BJ (cell line): ENCODE measurements around the gene OSGEPL1. TPM values are rescaled to one million over a fixed set of nuclear protein-coding genes. Genes with fewer than 3 reads are reported as not detected.

Experiments
- CTCF ChIA-PET: fragments of 350-600 bp; formaldehyde crosslinking; extraction: SDS; loops from one replicate; lab custom pipeline; 2021; ENCODE audit warnings: antibody characterized with exemption, inconsistent platforms; lab: Yijun Ruan, JAX
- POLR2A ChIA-PET: fragments of 300-600 bp; sonication (Branson Sonifier 250); formaldehyde crosslinking; extraction: SDS; loops from one replicate; lab custom pipeline; 2021; ENCODE audit warnings: antibody characterized with exemption; lab: Charles Lee
- DNase-seq: peaks from one replicate; pipeline ENCODE4 v3.0.0-alpha.2; 2011; ENCODE audit warnings: low read depth
- H3K27me3 ChIP-seq: 2 replicates; pipeline ENCODE4 v1.6.0; 2011; ENCODE audit warnings: low read length; ENCODE audit not compliant: control insufficient read depth, insufficient read depth
- H3K36me3 ChIP-seq: 2 replicates; pipeline ENCODE4 v1.5.1; 2011; ENCODE audit warnings: low read length; ENCODE audit not compliant: control insufficient read depth, insufficient read depth
- H3K4me3 ChIP-seq: 2 replicates; pipeline ENCODE4 v1.5.1; 2011; ENCODE audit warnings: low read depth, mild to moderate bottlenecking, control low read depth, low read length
- CTCF ChIP-seq: IDR thresholded peaks from 2 replicates; pipeline ENCODE4 v1.5.1; 2011; ENCODE audit warnings: low read depth, mild to moderate bottlenecking, control low read depth, inconsistent platforms, low read length, moderate library complexity; ENCODE audit not compliant: insufficient read depth
- polyA plus RNA-seq: library from polyadenylated mRNA; depleted of rRNA; stranded (reverse); fragments of >200 nt; gene quantifications from 2 replicates; pipeline ENCODE4 v1.2.3, GENCODE V29; 2011

The OSGEPL1 gene
- polyA plus RNA-seq, 1 experiment: 3.2 TPM

GRCh38 chr2:189798312-189799029 lies 35.9 kb upstream of the OSGEPL1 start:
- Histone ChIP-seq H3K4me3 (no peak overlapping the region), H3K27me3 (no peaks in the 10 kb centered on the region), H3K36me3 (peaks cover 2% of the 10 kb centered on the region; the same call in 1 of the 2 replicates)
- DNase-seq: no peak
- ChIA-PET CTCF (interaction anchor here (0.6 to 3.5 kb wide), 14 partner anchors 10 to 290 kb away, joined by 3 to 40 read pairs (median 4); partner anchors contain the start of genes ORMDL1, OSGEPL1 and PMS1), POLR2A (interaction anchor here (0.7 kb wide), 1 partner anchor 30 kb away, joined by 11 read pairs; no protein-coding TSS in a partner anchor)
- TF ChIP-seq CTCF: peak; percentile 50

DNA sequence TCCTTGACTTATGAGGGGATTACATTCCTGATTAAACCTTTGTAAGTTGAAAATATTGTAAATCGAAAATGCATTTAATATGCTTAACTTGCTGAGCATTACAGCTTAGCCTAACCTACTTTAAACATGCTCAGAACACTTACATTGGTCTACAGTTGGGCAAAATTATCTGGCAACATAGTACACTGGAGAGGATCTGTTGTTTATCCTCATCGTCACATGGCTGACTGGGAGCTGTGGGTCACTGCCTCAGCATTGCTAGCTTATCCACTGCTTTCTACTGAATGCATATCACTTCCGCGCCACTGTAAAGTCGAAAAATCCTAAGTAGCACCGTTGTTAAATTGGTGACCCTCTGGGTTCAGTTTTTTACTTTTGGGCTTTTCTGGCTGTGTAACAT lies 35.3 kb upstream of the OSGEPL1 start:
- H3K27me3 ChIP-seq: no peaks in the 10 kb centered on the region
- H3K4me3 ChIP-seq: no peak overlapping the region
- ChIA-PET POLR2A (no interaction called here), CTCF (interaction anchor here (0.6 to 3.5 kb wide), 9 partner anchors 10 to 291 kb away, joined by 3 to 40 read pairs (median 5); partner anchors contain the start of gene OSGEPL1)
- no peak for DNase-seq
- H3K36me3 ChIP-seq: peaks cover 2% of the 10 kb centered on the region; the same call in 1 of the 2 replicates
- TF ChIP-seq CTCF: no peak

DNA sequence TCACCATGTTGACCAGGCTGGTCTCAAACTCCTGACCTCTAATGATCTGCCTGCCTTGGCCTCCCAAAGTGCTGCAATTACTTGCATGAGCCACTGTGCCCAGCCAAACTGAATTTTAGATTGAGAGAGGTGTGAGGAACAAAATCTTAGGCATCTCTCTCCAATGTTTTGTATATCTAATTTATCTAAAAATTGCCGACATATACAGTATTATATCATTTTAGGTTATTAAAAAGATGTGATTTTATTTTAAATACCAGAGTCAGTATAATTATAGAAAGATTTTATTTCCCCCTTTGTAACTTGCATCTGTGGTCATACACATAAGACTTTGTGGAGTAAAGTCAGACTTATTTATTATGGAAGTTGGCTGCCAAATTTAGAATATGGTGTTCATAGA lies 31.7 kb upstream of the OSGEPL1 start:
- POLR2A ChIA-PET: no interaction called here
- no peak for DNase-seq
- H3K27me3 ChIP-seq: no peaks in the 10 kb centered on the region
- CTCF ChIA-PET: interaction anchor here (2.2 kb wide), 1 partner anchor 277 kb away, joined by 7 read pairs; no protein-coding TSS in a partner anchor
- no peak for TF ChIP-seq CTCF
- no peaks in the 10 kb centered on the region for H3K36me3 ChIP-seq
- no peak overlapping the region for H3K4me3 ChIP-seq

- Histone ChIP-seq H3K4me3 (no peak overlapping the region), H3K36me3 (no peaks in the 10 kb centered on the region), H3K27me3 (no peaks in the 10 kb centered on the region)
- ChIA-PET POLR2A (no interaction called here), CTCF (no interaction called here)
- no peak for DNase-seq
- no peak for TF ChIP-seq CTCF
Observed at GRCh38 chr2:189791338-189792042, 28.9 kb upstream of the OSGEPL1 start.
